Frontal cortex (tissue), 4 donors: ENCODE measurements around the gene IQGAP2. TPM values are rescaled to one million over a fixed set of nuclear protein-coding genes. Genes with fewer than 3 reads are reported as not detected.
"Not testable (repeated sequence)": the region's sequence is repeated elsewhere in the genome, so short reads cannot be mapped to it uniquely, and the experiment has no call there.

ENCODE experiments used
- DNase-seq, 2 donors: peaks; one replicate each; pipeline ENCODE4 v3.0.0; 2012; ENCODE audit warnings: low spot score in 2 of 2
- FAIRE-seq: peaks from 2 replicates; lab custom pipeline; 2012; peaks lifted over from hg19 to GRCh38; lab: Jason Lieb, UNC
- total RNA-seq: library from RNA; depleted of rRNA; stranded (reverse); fragments of >200 nt; gene quantifications from one replicate; pipeline ENCODE4 v1.2.3, GENCODE V29; 2014
- donor health status: control.
- donor health status: control.
- donor health status: control.

Gene IQGAP2
- total RNA-seq, 1 donor from 2014 or later = 9.4 TPM

DNA sequence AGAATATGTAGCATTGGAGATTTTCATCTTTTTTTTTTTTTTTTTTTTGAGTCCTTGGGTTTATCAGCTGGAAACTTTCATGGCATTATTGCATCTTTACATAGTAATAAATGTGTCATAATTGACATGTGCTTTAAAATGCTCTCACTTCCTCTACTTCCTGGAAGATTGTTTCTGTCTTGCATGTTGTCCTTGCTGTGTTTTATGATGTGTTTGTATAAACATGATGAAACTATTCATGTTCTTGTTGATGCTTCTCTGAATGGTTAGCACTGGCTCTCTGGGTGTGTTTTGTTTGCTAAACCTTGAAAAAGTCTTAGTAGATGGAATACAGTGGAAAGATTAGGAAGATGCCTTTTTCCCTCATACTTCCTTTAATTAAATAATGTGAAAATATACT lies 87.9 kb downstream of the IQGAP2 start:
- DNase-seq (no peak), FAIRE-seq (no peak)

DNA sequence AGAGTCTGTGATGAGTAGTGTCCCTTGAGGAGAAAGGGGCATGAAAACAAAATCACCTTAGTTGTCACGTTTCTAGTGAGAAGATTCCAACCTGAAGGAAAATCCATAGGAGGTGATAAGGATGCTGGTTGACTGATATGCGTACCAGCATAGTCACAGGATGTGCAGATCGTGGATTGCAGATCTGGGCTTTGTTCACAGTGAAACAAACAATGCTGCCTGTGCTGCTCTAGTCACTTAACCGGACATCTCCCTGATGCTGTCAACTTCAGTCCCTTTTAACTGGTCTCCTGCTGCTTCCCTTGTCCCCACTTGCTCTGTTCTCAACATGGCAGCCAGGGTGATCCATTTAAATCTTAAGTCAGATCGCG lies 89.7 kb downstream of the IQGAP2 start:
- FAIRE-seq (no peak), DNase-seq (no peak)

DNA sequence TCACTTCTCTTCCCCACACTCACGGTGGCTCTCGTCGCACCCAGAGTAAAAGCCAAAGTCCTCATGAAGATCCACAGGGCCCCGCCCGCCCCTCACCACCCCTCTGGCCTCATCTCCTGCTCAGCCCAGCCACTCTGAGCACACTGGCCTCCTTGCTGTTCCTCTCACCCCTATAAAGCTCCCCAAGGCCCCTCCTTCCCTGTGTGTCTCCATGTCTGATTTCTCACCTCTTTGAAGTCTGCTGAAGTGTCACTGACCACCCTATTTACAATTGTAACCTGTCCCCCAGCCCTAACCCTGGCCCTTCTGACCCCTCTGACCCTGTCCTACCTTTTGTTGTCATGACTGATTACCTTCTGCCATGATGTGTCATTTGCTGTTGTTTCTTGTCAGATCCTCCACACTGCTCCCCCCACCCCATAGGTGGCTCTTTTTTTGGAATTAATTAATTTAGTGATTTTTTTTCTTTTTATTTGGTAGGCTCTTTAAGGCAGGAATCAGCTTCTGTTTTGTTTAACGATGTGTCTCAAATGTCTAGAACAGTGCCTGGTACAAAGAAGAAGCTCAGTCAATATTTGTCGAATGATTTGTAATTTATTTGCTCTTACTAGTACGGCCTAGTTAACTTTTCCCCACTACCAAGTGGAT lies 90.2 kb downstream of the IQGAP2 start:
- FAIRE-seq (no peak), DNase-seq (no peak)

DNA sequence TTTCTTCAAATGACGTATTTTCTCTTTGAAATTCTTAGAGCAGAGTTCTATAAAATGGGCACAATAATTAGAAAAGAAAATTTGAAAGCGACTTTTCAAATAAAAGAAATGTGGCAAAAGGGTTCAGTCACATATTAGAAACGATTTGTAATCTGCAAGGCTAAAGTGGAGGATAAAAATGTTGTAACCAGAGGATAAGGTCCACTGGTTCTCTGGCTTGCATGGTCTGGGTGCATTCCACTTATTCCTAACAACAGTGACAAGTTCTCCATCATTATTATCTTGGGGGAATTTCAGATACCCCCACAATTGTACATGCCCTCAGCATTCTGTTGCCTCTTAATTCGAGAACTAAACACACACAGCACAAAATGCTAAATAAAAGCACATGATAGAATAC lies 91.1 kb downstream of the IQGAP2 start:
- no peak for FAIRE-seq
- no peak for DNase-seq

DNA sequence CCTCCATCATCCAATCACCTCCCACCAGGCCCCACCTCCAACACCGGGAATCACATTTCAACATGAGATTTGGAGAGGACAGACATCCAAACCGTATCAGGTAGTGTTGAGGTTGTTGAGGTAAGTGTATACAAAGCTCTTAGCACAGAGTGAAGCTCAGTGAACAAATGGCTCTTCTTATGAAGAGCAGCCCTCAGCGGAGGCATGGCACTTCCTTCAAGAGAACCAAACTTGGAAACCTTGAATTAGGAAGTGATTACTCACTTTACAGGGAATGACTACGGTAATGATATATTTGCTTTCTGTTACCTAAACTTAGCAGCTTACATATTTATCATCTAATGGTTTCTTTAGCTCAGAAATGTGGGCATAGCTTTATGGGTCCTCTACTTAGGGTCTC lies 92.8 kb downstream of the IQGAP2 start:
- DNase-seq (no peak), FAIRE-seq (no peak)

DNA sequence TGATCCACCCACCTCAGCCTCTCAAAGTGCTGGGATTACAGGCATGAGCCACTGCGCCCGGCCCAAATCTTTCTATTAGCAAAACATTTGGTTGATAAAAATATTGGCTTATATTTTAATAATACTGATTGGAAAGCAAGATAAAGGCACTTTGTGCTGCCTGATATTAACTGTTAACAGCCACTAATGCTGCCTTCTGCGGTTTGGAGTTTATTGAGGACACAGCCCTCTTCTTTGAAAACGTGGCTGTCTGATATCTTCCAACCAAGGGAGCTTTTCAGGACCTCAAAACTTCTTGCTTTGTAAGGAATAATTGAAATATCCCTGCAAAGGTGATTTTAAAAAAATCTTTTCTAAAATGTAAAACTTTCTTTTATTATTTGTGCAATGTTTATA lies 94.0 kb downstream of the IQGAP2 start:
- FAIRE-seq (no peak), DNase-seq (no peak)

DNA sequence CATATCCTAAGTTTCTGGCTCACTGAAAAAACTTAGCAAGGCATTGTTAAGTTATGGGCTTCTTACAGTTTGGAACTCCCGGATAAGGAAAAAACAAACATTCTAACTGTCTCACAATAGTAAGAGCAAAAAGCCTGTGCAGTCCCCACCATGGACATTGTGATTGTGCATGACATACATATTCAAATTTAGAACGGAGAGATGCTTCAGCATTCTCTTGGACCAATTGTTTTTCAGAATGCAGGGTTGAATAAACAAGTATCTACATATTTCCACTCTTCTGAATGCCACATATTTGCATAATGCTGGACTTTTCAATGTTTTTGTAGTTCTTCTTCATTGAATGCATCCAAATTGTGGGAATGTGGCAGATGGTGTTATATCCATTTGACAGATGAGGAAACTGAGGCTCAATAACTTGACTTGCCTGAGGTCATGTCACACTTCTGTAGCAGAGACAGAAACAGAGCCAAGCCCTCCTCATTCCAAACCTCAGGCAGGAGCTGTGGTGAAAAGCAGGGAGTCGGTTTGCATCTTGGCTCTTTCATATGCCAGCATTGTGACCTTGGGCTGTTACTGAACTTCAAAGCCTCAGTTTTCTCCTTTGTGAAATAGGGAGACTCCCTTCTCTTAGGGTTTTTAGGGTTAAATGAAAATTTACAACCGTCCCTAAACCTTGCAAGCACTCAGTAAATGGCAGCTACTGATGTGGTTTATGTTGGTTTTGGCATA lies 95.1 kb downstream of the IQGAP2 start:
- DNase-seq (no peak), FAIRE-seq (no peak)

DNA sequence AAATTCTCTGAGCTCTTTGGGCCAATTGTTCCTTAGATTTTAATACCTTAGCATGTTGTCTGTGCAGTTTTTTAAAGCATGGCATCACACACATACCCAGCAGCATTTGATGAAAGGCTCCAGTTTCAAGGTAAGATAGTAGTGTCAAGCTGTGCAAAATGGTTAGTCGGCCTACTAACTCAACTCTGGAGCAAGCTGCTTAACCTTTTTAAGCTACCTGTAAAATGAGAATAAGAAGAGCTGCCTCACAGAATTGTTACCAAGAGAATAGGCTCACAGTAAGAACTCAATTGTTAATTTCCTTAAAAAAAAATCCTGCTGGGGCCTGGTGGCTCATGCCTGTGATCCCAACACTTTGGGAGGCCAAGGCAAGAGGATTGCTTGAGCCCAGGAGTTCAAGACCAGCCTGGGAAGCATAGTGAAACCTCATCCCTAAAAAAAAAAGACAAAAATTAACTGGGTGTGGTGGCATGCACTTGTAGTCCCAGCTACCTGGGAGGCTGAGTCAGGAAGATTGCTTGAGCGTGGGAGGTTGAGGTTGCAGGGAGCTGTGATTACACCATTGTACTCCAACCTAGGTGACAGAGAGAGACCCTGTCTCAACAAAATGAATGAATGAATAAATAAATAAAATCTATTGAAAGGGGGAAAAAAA lies 96.5 kb downstream of the IQGAP2 start:
- FAIRE-seq (no peak), DNase-seq (no peak)

DNA sequence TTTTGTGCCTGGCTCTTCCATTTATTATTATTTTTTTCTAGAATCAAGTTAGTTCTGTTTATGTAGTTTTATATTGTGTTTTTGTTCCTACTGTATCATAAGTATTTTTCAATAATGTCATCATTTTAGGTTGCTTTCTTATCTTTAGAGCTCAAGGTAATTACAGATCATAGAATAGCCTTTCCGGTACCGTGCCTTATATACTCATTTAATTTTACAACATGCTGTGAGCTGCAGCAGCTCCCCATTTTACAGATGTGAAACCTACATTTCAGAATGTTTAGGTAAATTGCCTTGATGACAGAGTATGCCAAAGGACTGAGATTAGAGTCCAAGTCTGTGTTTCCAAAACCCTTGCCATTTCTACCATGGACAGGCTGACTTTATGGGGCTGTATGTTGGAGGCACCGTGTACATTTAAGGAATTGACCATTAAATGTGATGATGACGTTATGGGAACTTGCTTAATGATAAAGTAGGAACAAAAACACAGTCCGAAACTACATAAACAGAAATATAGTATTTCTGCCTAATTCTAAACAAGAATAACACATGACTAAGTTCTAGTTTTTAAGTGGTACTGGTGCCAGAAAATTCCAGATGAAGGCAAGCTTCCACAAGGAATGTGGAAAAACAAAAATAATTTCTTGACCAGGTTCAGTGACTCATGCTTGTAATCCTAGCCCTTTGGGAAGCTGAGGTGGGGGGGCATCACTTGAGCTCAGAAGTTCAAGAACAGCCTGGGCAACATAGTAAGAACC lies 97.7 kb downstream of the IQGAP2 start:
- FAIRE-seq (no peak), DNase-seq (no peak)

DNA sequence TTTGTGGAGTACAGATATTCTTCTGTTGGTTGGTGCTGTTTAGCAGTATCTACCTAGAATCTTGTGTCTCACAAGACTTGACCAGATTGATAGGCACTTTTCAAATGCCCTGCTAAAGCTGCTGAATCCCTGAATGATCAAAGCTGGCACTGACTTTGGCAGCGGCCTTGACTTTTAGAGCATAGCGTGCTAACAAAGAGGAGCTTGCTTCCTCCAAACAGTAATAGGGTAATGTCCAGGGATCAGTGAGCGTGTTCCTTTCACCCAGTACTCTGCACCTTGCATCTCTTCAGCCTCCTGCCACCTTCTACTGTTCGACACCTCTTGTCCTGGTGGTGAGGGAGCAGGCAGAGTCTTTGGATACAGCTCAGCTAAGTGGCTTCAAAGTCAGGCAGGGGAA lies 100.8 kb downstream of the IQGAP2 start:
- FAIRE-seq (no peak), DNase-seq (no peak)

DNA sequence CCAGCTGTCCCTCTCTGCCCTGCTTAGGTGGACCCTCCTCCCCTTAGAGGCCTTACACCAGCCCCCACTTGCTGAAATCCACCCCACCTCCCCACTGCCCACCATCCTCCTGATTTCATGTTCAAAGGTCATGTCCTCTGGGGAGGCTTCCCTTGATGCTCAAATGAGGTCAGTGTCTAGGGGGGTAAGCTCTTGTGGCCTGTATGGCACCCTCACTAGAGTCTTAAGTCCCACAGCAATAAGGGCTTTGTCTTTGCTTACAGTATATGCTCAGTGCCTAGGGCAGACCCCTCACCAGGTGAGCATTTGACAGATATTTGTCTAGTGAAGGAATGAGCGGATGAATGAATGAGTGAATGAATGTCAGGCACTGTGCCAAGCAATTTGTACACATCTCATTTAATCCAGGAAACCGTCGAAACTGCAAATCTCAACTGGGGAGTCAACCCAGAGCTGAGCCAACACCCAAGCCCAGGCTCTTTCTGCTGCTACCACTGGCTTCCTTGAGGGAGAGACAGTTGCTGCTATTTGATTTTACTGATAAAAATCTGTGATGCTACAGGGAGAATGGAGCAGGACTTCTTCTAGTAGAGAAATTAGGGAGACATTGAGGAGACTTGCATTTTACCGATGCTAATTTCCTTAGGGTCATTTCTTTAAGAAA lies 101.9 kb downstream of the IQGAP2 start:
- FAIRE-seq = no peak
- DNase-seq = no peak

DNA sequence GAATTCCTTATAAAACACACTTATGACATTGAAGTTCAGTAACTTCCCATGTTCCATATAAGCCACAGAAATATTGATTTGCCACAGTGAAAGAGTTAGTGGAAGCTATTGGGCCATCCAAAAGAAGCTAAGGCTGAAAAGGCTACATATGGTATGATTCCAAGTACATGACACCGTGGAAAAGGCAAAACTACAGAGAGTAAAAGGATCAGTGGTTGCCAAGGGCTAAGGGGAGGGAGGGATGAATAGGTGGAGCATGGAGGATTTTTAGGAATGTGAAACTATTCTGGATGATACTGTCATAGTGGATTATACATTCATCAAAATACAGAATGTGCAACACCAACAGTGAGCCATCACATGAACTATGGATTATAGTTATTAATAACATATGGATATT lies 110.4 kb downstream of the IQGAP2 start:
- DNase-seq (no peak), FAIRE-seq (no peak)

DNA sequence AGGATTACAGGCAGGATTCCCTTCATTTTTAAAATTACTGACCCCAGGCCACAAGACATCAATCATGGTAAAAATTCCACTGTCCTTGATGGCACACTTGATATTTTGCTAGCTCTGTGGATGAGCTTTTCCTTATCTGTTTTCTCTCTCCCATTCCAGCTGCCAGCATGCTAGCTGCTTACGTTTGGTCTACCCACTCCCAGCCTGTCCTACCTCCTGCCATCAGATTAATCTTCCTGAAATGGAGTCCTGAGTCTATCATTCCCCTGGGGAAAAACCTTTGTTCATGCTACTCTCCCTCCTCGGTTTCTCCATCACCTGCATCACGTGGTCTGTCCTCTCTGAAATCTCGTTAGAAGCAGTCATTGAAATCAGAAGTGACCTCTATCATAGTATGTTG lies 111.2 kb downstream of the IQGAP2 start:
- FAIRE-seq (no peak), DNase-seq (no peak)

DNA sequence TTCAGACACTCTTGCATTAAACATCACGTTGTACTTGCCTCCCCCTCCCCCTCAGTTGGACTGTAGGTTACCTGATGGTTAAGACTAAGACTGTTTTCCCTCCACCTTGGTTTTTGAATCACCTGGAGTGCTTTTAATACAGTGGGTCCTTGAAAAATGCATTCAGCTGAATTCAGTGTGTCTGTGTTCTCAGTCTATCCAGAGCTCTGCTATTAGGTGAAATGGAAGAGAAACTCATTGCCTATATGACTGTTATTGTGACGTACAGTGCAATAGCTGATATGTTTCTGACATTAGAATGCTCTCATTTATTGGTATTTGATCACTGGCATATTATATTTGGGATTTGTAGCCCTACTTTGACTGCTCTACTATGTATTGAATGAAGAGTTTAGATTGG lies 111.6 kb downstream of the IQGAP2 start:
- DNase-seq (no peak), FAIRE-seq (no peak)

DNA sequence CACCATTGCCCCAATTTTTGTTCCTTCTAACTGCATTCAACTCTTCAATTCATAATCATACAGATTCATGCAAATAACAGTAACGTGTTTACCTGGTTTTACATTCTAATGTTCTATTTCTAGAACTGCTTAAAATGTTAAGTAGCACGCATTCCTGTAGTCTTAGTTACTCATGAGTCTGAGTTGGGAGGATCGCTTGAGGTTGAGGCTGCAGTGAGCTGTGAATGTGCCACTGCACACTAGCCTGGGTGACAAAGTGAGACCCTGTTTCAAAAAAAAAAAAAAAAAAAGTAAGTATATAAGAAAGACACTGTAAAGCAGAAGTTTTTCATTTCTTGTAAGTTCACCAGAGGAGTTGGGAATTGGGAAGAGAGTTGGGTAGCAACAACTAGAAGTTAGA lies 114.2 kb downstream of the IQGAP2 start:
- no peak for DNase-seq
- no peak for FAIRE-seq

DNA sequence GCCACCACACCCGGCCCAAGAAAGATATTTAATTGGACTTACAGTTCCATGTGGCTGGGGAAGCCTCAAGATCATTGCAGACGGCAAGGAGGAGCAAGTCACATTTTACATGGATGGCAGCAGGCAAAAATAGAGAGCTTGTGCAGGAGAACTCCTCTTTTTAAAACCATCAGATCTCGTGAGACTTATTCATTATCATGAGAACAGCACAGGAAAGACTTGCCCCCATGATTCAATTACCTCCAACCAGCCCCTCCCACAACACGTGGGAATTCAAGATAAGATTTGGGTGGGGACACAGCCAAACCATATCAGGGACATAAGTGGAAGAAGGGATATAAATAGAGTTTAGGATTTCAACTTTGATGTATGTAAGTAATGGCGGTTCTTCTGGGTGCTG lies 115.2 kb downstream of the IQGAP2 start:
- DNase-seq, FAIRE-seq: not testable (repeated sequence)

DNA sequence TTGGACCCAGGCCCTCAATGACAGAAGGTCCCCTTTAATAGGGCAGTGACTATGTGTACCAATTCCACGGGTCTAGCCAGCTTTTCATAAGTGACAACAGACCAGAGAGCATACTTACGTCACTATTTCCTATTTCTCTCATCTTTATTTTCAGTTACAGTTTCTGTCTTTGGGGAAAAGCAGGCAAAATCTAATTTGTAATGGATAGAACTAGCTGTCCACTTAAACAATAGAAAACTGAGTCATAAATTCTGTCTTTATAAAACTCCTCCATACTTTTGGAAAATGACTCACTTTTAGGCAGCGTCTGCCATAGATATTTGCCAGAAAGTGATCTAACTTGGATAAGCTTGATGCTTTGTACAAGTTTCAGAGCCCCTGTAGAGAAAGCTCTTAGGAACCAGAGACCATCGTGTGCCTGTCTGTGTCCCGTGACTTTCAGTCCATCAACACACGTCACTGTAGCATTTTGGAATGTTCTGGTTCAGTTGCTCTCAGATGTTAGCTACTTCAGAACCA lies 118.2 kb downstream of the IQGAP2 start:
- no peak for FAIRE-seq
- no peak for DNase-seq

DNA sequence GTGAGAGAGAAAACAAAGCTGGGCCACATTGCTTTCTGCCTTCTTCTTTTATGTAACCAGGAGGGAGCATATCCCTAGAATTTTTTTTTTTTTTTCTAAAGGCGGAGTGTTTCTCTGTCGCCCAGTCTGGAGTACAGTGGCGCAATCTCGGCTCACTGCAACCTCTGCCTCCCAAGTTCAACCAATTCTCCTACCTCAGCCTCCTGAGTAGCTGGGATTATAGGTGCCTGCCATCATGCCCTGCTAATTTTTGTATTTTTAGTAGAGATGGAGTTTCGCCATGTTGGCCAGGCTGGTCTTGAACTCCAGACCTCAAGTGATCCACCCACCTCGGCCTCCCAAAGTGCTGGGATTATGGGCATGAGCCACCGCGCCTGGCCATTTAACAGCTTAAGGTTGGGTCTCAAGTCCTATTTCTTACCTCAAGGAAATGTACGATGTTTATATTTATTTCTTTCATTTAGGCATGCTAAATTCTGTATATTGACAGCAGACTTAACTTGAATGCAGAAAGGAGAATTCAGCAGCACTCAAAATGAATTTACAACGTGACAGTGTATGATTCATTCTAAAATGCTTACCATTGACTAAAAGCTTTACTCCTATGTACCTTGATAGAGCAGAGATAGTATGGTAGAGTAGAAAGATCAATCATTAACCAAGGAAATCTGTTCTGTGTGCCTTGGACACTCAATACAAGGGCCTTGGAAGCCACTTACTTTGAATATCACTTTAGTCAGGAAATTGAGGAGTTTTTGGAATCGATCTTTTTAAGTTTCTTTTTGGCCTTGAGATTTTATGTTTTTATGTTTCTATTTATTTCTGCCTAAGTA lies 119.2 kb downstream of the IQGAP2 start:
- DNase-seq = no peak
- FAIRE-seq = no peak
